NCI-H2081 (cell line): ENCODE measurements around the gene SLC23A2.
"Not testable (repeated sequence)": the region's sequence is repeated elsewhere in the genome, so short reads cannot be mapped to it uniquely, and the experiment has no call there.

Experiments used
- DNase-seq, 2 experiments: peaks; one replicate each; lab custom pipeline; 2025; lab: John Stamatoyannopoulos, UW

The SLC23A2 gene

DNA sequence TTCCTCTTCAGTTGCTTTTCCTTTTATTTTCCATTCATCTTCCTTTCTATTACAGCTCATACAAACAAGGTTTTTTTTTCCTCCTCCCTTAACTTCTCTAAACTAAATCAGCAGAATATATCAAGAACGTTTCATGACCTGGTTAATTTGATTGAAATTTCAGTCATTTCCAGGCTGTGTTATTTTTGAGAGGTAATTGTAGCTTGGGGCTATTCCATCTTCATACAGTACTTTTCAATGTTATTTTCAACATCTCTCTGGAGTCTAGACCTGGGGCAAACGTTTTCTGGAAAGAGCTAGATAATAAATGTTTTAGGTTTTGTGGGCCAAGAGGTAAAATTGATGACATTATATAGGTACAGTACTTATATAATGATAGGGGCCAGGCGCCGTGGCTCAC, 4.0 kb upstream of the SLC23A2 start:
- no peak for DNase-seq

DNA sequence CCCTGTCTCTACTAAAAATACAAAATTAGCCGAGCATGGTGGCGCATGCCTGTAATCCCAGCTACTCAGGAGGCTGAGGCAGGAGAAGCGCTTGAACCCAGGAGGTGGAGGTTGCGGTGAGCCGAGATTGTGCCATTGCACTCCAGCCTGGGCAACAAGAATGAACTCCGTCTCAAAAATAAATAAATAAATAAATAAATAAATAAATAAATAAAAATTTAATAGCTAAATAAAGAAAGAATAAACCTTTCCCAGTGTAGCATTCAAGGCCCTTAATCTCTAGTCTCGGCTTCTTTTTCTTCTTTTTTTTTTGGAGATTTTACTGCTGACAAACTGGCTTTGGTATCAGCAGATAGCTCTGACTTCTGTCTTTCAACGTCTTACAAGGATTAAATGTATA, 3.5 kb upstream of the SLC23A2 start:
- DNase-seq, result not testable (repeated sequence)

DNA sequence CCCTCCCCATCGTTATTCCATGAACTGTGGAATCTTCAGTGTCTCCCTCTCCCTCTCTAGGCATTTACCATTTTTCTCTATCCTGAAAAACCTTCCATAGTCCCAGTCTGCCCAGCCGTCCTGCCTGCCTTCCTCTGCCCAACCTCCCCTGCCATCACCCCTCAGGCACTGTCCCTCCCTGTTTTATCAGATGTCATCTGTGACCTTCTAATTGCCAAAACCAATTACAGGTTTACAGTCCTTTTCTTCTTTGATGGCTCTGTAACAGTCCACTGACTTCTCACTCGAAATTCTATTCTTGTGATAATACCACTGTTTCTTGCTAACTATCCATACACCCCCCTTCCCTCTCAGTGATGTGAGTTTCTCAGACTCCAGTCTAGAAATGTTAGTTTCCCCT, 2.3 kb upstream of the SLC23A2 start:
- DNase-seq, result no peak

DNA sequence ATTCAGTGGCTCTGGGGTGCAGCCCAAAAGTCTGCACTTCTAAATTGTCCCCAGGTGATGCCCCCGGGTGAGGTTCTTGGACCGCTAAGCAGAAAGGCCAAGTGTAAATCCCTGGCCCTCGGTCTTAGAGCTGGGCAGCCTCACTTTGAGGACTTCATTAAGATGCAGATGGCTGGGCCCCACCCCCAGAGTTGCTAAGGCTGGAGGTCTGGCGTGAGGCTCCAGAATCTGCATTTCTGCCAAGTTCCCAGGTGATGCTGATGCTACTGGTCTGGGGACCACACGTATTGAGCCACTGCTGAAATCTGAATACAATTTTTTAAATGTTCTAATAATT, 735 bp upstream of the SLC23A2 start:
- no peak for DNase-seq

DNA sequence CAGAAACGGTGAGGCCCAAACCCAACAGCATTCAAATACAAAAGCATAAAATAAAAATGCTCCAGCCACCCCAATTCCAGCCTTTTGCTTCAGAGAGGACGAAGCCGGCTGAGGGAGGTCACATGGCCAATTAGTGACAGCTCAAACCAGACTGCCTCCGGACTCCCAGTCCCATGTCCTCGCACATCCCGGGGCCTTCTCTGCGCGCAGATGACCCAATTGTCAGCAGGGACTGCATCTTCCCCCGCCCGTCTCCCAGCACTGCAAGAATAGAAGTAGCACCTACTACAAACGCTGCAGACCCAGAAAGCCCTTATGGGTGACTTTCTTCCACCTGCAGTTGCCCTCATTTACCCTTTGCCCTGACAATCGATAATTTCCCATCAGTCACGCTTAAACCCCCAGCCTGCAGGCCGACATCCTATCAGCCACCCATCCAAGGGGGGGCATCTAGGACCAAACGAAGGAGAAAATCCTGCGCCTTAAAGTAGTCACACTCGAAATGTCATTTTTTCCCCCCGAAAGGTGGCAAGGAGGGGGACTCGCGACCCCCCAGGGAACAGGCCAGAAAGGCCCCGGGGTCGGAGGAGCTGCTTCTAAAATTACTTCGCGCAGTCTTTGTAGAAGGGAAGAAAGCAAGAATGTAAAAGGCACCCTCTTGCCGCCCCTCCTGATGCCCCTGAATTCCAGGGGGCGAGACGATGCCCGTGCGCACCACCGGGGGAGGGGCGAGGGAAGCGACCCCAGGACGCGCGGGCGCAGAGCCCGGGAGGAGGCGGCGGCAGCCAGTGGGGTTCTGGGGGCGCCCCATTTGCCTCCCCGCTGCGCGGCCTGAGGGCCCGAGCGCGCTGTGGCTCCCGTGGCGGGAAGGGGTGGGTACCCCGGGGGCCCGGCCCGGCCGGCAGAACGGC, 792 bp downstream of the SLC23A2 start:
- peak in 1 of 2 experiments; percentile 59 for DNase-seq

DNA sequence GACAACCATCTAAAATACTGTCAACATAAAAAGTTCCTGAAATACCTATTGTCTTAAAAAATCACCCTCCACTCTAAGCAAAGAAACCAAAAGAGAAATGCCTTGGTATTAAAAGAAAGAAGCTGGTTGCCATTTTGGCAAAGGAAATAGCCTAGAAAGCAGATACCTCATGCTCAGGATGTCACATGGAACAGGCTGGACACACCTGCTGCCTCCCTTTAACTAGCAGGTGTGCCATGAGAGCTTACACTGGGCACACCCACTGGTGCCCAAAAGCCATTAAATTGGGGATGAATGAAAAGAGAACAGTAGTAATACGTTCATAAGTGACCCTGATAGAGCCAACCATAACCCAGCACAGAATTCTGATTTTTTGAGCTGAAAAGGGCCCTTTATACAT, 1.5 kb downstream of the SLC23A2 start:
- DNase-seq, result peak; percentile 59 to 86

DNA sequence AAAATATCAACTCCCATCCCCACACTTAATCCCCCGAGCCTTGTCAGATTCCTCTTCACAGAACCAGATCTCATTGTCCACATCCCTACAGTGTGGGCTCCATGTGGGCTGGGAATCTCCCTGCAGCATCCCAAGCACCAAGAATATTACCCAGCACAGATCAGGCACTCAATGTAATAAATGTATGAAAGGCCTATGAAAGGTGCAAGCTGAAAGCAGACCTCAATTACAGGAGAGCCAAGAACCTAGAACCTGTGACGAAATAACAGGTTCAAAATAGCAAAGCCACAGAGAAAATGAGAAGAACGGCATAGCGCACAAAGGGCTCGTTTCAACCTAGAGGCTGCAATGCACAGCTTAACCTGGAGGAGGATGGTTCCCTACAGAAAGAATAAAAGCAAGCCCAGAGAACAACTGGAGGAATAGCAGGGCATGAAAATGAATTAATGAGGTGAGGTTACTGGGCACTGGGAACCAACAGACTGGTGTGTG, 3.1 kb downstream of the SLC23A2 start:
- DNase-seq, result no peak

DNA sequence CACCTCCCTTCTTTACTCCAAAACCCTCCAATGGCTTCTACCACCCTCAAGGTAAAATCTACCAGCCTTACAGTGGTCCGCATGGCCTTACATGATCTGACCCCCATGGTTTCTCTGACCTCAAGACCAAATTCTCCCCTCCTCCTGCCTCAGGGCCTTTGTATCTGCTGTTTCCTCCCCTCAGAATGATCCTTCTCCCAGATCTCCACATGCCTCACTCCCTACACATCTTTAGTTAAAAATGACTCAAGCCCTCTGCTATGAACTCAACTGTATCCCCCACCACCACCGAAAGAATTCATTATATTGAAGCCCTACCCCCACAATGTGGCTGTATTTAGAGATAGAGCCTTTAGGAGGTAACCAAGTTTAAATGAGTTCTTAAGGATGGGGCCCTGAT, 4.1 kb downstream of the SLC23A2 start:
- no peak for DNase-seq

DNA sequence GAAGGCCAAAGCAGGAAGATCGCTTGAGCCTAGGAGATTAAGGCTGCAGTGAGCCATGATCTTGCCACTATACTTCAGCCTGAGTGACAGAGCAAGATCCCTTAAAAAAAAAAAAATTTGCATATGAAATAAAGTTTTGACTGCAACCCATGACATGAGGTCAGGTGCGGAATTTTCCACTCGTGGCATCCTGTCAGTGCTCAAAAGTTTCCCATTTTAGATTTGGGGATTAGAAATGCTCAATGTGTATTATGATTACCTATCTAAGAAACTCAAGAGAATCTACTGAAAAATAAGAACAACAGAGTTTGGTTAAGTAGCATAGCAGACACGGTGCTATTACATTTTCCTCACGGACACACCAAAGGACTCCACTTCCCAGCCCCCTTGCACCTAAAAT, 11.7 kb downstream of the SLC23A2 start:
- DNase-seq, result no peak

DNA sequence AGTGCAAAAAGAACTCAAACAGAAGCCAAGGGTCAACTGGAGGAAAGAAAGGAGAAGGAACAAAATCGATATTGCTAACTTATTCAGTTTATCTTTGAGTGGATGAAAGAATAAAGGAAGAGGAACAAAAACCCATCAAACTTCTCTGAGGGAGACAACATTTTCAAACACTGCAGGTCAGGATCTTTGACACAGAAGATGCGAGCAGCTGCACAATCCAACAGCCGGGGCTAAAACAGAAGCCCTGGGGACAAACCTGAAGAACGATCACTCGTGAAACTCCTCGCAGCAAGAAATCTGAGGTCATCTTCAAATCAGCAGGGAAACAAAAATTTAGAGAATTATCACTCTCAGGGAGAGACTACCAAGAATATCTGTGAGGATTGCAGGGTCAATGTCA, 14.2 kb downstream of the SLC23A2 start:
- no peak for DNase-seq

DNA sequence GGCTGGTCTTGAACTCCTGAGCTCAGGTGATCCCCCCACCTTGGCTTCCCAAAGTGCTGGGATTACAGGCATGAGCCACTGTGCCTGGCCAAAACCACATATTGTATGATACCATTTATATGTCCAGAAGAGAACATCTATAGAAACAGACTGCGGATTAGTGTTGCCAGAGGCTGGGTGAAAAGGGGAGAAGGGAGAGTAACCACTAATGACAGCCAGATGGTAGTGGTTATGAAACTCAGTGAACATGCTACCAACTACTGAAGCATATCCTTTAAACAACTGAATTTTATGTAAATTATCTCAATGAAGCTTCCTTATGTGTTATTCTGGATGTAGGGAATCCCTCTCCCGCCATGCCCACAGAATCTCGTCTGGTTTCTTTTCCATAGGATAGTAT, 15.7 kb downstream of the SLC23A2 start:
- no peak for DNase-seq

DNA sequence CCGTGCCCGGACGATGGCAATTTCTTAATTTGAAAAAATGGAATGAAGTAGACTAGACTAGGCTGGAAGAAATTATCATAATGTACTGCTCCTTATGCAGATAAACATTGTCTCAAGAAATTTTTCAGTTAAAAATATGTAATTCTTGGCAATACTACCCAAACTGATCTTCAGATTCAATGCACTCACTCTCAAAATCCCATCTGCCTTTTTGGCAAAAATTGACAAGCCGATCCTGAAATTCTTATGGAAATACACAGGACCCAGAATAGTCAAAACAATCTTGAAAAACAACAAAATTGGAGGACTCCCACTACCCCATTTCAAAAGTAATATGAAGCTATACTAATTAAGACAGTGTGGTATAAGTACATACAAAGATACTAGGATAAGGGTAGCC, 19.0 kb downstream of the SLC23A2 start:
- no peak for DNase-seq

DNA sequence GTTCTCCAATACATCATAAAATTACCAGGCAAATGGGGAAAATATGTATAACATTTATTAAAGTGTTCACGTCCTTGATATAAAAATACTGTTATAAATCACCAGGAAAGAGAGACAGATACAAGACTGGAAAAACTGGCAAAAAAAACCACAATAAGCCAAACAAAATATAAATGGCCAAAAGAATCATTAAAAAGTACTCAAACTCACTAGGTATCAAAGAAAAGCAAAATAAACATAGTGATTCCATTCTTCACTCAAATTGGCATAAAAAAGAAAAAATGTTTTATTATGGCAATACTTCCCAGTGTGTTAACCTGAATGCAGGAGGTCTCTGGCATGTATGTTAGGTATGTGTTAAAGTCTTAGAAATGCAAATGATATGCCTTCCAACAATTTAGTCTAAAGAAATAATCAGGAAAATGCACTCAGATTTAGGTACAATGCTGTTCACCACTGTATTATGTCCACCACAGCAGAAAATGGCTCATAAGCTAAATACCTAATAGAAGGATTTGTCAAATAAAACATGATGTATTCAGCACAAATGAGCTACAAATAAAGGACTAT, 21.4 kb downstream of the SLC23A2 start:
- no peak for DNase-seq

DNA sequence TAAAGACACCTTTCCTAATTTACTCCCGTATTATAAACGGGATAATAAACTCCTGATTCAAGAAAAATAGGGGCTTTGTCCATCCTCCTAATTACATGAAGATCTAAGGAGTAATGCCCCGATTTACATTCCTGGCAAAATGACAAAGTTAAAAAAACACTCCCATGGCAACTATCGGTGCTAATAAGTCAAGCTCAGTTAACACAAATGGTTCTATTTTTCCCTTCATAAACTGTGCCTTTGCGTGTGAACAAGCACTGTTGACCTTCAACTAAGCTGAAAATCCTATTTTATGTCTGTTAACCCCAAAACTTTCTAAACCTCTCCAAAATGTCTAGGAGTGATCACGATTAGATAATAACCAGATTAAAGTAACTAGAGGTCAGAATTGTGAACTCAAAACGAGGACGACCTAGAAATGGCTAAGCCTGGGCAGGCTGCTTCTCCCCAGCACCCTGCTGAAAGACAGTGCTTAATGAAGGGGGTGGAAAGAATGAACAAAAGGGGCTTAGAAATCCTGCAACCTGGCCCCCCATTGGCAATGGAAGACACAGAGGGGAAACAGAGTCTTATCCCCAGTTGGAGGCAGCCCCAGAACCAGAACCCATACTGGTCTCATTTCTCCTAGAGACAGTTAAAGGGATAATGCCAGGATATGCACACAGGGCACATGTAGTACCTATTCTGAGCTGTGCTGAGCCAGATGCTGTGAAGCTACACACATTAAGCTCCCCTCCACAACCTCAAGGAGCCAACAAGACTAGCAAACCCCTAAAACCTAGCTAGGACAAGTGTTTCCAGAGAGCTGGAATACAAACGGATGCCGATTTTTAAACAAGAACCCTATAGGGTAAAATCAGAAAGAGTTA, 23.0 kb downstream of the SLC23A2 start:
- DNase-seq, result no peak

DNA sequence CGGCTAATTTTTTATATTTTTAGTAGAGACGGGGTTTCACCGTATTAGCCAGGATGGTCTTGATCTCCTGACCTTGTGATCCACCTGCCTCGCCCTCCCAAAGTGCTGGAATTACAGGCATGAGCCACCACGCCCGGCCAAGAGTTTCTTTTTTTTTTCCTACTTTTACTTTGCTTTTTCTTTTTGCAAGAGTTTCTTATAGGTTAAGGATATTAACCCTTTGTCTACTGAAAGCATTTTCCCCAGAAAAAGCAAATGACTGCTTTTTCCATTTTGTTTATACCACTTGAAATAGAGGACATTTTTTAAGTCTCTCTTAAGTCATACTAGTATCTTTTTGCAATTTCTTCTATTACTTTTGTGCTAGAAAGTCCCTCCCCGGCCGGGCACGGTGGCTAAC, 25.3 kb downstream of the SLC23A2 start:
- not testable (repeated sequence) for DNase-seq

DNA sequence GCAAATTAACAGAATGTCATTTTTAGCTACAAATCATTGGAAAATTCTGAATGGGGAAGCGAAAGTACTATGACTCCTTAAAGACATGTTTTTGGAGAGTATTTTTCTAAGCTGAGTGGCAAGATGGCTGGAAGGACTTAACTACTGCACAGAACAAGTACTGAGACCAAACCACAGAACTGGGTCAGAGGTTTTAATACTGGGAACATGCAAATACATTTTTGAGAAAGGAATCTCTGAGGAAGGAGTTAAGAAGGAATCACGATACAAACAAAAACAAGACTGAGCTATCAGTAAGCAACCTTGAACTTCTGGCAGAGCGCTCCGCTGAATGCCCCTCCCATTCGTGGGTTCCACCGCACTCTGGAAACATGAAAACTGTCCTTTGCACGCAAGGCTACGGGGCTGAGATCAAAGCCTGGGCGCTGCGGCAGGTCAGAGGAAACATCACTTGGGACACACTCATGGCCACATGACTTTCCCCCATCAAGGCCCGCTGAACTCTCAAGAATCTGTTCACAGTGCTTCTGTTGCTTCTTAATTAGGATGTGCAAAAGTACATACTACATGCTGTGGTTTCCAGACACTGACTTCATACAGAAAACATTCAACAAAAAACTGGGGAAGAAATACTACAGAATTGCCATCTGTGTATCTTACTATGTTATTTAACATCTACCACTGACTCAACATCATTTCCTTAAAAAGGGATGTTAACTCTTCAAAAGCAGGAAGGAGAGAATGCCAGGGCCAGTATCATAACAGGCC, 27.8 kb downstream of the SLC23A2 start:
- DNase-seq, result no peak

DNA sequence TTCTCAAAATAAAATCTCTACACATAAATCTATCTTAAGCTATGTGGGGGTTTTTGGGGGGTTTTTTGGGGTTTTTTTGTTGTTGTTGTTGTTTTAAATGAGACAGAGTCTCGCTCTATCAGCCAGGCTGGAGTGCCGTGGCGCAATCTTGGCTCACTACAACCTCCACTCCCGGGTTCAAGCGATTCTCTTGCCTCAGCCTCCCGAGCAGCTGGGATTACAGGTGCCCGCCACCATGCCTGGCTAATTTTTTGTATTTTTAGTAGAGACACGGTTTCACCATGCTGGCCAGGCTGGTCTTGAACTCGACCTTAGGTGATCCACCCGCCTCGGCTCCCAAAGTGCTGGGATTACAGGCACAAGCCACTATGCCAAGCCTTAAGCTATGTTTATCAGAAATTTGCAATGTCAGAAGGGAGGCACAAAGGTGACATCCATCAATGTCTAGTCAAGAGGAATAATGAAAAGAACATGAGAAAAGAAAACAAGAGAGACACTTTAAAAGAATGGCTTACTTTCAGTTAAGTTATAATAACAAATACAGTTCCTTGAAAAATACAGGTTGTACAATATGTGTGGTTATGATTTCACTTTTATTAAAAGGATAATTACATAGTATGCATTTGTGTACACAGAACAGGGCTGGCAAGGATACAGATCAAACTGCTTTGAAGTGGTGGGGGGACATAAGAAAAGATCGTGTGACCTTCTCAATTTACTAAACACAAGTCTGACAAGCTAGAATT, 28.6 kb downstream of the SLC23A2 start:
- DNase-seq, result peak in 1 of 2 experiments; percentile 25

DNA sequence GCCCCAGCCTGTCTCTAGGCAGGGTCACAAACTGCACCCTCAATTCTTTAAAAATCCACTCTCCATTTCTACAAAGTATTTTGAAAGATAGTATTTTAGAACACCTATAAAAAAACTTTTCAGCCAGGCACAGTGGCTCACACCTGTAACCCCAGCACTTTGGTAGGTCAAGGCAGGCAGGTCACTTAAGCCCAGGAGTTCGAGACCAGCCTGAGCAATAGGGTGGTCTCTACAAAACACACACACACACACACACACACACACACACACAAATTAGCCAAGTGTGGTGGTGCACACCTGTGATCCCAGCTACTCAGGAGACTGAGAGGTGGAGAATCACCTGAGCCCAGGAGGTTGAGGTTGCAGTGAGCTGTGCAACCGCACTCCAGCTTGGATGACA, 30.2 kb downstream of the SLC23A2 start:
- no peak for DNase-seq

DNA sequence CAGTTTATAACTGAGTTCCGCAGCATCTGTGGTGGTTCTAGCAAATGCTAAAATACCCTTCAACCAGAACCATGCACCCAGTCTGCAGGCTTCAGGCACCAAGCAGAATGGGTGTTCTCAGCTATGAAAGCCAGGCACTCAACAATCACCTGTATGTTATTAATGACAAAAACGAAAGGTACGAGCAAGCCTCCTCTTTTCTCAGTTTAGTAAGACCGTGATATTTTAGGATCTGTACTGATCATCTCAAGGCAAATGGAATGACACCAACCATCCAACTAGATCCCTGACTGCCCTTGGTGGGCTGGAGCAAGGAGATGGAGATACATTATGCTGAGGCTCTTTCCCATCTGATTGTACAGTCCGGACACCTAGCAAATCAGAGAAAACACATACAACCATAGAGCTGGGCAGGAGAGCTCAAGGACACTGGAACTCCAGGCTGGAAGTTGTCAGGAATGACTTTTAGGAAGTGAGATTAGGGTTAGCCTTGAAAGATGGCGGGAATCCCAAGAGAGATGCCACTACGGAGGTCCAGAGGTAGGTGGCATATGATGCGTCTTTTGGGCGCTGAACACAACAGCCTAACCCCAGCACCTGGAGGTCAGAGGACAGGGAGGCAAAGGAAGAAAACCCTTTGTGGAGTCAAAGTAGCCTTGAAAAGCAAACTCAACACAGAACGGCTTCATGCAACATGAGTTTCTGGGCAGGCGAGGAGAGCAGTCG, 33.4 kb downstream of the SLC23A2 start:
- no peak for DNase-seq
